ENCODE data around the gene VGLL4.

VGLL4 gene

GRCh38 chr3:11619946-11620652 is 23.6 kb downstream of the VGLL4 start:
- no peak for ATAC-seq
- no peak for TF ChIP-seq TOX (CRISPR knock-in tag; IDR thresholded peaks at IDR 0.05; ENCODE audit: borderline replicate concordance)
- no peak for TF ChIP-seq ZNF8 (CRISPR knock-in tag; IDR thresholded peaks at IDR 0.05)
- no peak for TF ChIP-seq ZNF565 (CRISPR knock-in tag; conservative IDR thresholded peaks at IDR 0.05; ENCODE audit: low read depth)
- no peak for TF ChIP-seq RARB (CRISPR knock-in tag; IDR thresholded peaks at IDR 0.05)
- no peak for TF ChIP-seq ZNF70 (CRISPR knock-in tag; IDR thresholded peaks at IDR 0.05)
- no peak for TF ChIP-seq ZC3H10 (CRISPR knock-in tag; IDR thresholded peaks at IDR 0.05)
- TF ChIP-seq GLIS3 (CRISPR knock-in tag; IDR thresholded peaks at IDR 0.05), result no peak
- no peak for TF ChIP-seq ISL1 (CRISPR knock-in tag; IDR thresholded peaks at IDR 0.05)

- TF ChIP-seq PPARA (CRISPR knock-in tag; IDR thresholded peaks at IDR 0.05; ENCODE audit: borderline replicate concordance) (no peak), RARB (CRISPR knock-in tag; IDR thresholded peaks at IDR 0.05) (no peak), PATZ1 (CRISPR knock-in tag; IDR thresholded peaks at IDR 0.05; ENCODE audit: borderline replicate concordance) (no peak), ZNF8 (CRISPR knock-in tag; IDR thresholded peaks at IDR 0.05) (no peak), CSDC2 (CRISPR knock-in tag; IDR thresholded peaks at IDR 0.05) (no peak), GLIS3 (CRISPR knock-in tag; IDR thresholded peaks at IDR 0.05) (no peak), ESRRG (CRISPR knock-in tag; IDR thresholded peaks at IDR 0.05) (no peak), TCF4 (CRISPR knock-in tag; IDR thresholded peaks at IDR 0.05; ENCODE audit: borderline replicate concordance) (no peak)
- no peak for ATAC-seq
Observed at GRCh38 chr3:11619461-11619860, 24.3 kb downstream of the VGLL4 start.

- no peak for ATAC-seq
- TF ChIP-seq ZNF70 (CRISPR knock-in tag; IDR thresholded peaks at IDR 0.05), result no peak
- no peak for TF ChIP-seq GLIS3 (CRISPR knock-in tag; IDR thresholded peaks at IDR 0.05)
- TF ChIP-seq TSHZ2 (CRISPR knock-in tag; IDR thresholded peaks at IDR 0.05), result no peak
- TF ChIP-seq TCF4 (CRISPR knock-in tag; IDR thresholded peaks at IDR 0.05; ENCODE audit: borderline replicate concordance), result no peak
- TF ChIP-seq ARNTL (CRISPR knock-in tag; IDR thresholded peaks at IDR 0.05; ENCODE audit: borderline replicate concordance, low read depth), result no peak
- TF ChIP-seq, protein P1, sequence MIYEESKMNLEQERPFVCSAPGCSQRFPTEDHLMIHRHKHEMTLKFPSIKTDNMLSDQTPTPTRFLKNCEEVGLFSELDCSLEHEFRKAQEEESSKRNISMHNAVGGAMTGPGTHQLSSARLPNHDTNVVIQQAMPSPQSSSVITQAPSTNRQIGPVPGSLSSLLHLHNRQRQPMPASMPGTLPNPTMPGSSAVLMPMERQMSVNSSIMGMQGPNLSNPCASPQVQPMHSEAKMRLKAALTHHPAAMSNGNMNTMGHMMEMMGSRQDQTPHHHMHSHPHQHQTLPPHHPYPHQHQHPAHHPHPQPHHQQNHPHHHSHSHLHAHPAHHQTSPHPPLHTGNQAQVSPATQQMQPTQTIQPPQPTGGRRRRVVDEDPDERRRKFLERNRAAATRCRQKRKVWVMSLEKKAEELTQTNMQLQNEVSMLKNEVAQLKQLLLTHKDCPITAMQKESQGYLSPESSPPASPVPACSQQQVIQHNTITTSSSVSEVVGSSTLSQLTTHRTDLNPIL (CRISPR knock-in tag; IDR thresholded peaks at IDR 0.05; ENCODE audit: low read depth), result no peak
- no peak for TF ChIP-seq ZFP30 (CRISPR knock-in tag; IDR thresholded peaks at IDR 0.05)
- TF ChIP-seq PPARA (CRISPR knock-in tag; IDR thresholded peaks at IDR 0.05; ENCODE audit: borderline replicate concordance), result no peak
- TF ChIP-seq OSR1 (CRISPR knock-in tag; IDR thresholded peaks at IDR 0.05), result no peak
- TF ChIP-seq ZFP3 (CRISPR knock-in tag; IDR thresholded peaks at IDR 0.05), result no peak
- no peak for TF ChIP-seq ISL1 (CRISPR knock-in tag; IDR thresholded peaks at IDR 0.05)
- no peak for TF ChIP-seq BACH2 (CRISPR knock-in tag; IDR thresholded peaks at IDR 0.05; ENCODE audit: borderline replicate concordance)
- TF ChIP-seq ZNF565 (CRISPR knock-in tag; conservative IDR thresholded peaks at IDR 0.05; ENCODE audit: low read depth), result no peak
- TF ChIP-seq, protein P2, sequence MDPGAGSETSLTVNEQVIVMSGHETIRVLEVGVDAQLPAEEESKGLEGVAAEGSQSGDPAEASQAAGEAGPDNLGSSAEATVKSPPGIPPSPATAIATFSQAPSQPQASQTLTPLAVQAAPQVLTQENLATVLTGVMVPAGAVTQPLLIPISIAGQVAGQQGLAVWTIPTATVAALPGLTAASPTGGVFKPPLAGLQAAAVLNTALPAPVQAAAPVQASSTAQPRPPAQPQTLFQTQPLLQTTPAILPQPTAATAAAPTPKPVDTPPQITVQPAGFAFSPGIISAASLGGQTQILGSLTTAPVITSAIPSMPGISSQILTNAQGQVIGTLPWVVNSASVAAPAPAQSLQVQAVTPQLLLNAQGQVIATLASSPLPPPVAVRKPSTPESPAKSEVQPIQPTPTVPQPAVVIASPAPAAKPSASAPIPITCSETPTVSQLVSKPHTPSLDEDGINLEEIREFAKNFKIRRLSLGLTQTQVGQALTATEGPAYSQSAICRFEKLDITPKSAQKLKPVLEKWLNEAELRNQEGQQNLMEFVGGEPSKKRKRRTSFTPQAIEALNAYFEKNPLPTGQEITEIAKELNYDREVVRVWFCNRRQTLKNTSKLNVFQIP (CRISPR knock-in tag; IDR thresholded peaks at IDR 0.05; ENCODE audit: borderline replicate concordance, low read depth), result no peak
- no peak for TF ChIP-seq CSDC2 (CRISPR knock-in tag; IDR thresholded peaks at IDR 0.05)
- TF ChIP-seq ESRRG (CRISPR knock-in tag; IDR thresholded peaks at IDR 0.05), result no peak
- TF ChIP-seq ZC3H10 (CRISPR knock-in tag; IDR thresholded peaks at IDR 0.05), result no peak
- no peak for TF ChIP-seq SNAI2 (CRISPR knock-in tag; IDR thresholded peaks at IDR 0.05)
- TF ChIP-seq CSRNP3 (CRISPR knock-in tag; IDR thresholded peaks at IDR 0.05), result no peak
Observed at GRCh38 chr3:11618904-11619303, 24.8 kb downstream of the VGLL4 start.

Measured in SK-N-SH treated with all-trans-retinoic acid at 6 μM for 48 hours (cell line).